ENCODE measurements around the gene TGFBI. TPM values are rescaled to one million over a fixed set of nuclear protein-coding genes. Genes with fewer than 3 reads are reported as not detected.
A peak's percentile ranks its signal among the peaks of the same experiment; 100 is the strongest.

Gene TGFBI
- total and polyA plus RNA-seq, 2 donors (not counting 1 experiment from before 2014, with no cell fraction given), result 398 to 889 TPM

DNA sequence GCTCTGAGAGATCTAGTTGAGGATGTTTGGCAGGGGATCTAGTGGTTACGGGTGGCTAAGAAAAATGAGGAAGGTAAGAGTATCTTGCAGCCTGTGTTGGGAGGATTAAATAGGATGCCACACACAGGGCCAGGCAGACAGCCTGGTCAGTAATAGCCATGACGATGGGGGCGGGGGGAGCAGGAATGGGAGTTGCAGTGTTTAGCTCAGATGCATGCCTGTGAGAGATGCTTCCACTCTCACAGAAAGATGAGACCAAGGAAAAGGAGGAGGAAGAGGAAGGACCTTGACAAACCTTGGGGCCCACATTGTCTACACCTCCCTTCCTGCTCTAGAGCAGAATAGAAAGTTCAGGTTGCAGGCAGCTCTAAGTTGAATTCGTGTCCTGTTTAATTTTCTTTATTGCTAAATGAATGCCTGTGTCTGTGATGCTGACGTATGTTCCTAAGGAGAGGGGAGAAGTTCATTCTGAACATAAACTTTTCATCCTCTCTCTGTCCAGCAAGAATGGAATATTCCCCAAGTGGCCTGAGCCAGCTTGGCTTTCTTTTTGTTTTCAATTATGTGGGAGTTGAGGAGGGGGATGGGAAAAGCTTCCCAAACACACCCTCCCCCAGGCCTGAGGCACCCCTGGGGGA lies 28.7 kb downstream of the TGFBI start:
- H2AFZ ChIP-seq (ENCODE audit: low read length), result no peak overlapping the region
- peak overlapping the region; percentile 11 for H3K4me2 ChIP-seq (ENCODE audit: extremely low read depth, insufficient read depth, low read length)
- peak overlapping the region; percentile 41 for H3K9ac ChIP-seq (ENCODE audit: insufficient read depth, low read length)
- peaks cover 26% of the 10 kb centered on the region for H3K36me3 ChIP-seq (ENCODE audit: control insufficient read depth, insufficient read depth, low read length)
- no peak overlapping the region for H3K4me3 ChIP-seq (replicated peaks in 1 of 4; ENCODE audit: control extremely low read depth in 1 of 4, insufficient read depth in 1 of 4, low read depth in 3 of 4, low read length in 4 of 4)
- TF ChIP-seq CTCF (conservative IDR thresholded peaks at IDR 0.05 in 1 of 2, IDR thresholded peaks at IDR 0.05 in 1 of 2; ENCODE audit: low read depth in 1 of 2, low read length in 2 of 2), result no peak
- TF ChIP-seq EZH2 (IDR thresholded peaks at IDR 0.05; ENCODE audit: low read length, missing control alignments), result no peak
- no peaks in the 10 kb centered on the region for H3K79me2 ChIP-seq (ENCODE audit: control insufficient read depth, insufficient read depth, low read length)
- no peaks in the 10 kb centered on the region for H4K20me1 ChIP-seq (ENCODE audit: control insufficient read depth, extremely low read depth, insufficient read depth, low read length)
- no peaks in the 10 kb centered on the region for H3K9me3 ChIP-seq (ENCODE audit: control insufficient read depth, insufficient read depth, low read depth, low read length)
- peaks cover 46% of the 10 kb centered on the region for H3K4me1 ChIP-seq (ENCODE audit: control insufficient read depth, extremely low read depth, insufficient read depth, low read length)
- H3K27ac ChIP-seq (ENCODE audit: insufficient read depth, low read length), result peak overlapping the region; percentile 89
- no peaks in the 10 kb centered on the region for H3K27me3 ChIP-seq (ENCODE audit: control insufficient read depth, insufficient read depth, low read length)
- peak; percentile 90 to 91 for DNase-seq (ENCODE audit: low read depth in 2 of 2)

- Histone ChIP-seq H3K4me2 (ENCODE audit: extremely low read depth, insufficient read depth, low read length) (peak overlapping the region; percentile 11), H3K36me3 (ENCODE audit: control insufficient read depth, insufficient read depth, low read length) (peaks cover 30% of the 10 kb centered on the region), H4K20me1 (ENCODE audit: control insufficient read depth, extremely low read depth, insufficient read depth, low read length) (no peaks in the 10 kb centered on the region), H3K9ac (ENCODE audit: insufficient read depth, low read length) (peak overlapping the region; percentile 41), H2AFZ (ENCODE audit: low read length) (no peak overlapping the region), H3K9me3 (ENCODE audit: control insufficient read depth, insufficient read depth, low read depth, low read length) (no peaks in the 10 kb centered on the region), H3K27me3 (ENCODE audit: control insufficient read depth, insufficient read depth, low read length) (no peaks in the 10 kb centered on the region), H3K4me1 (ENCODE audit: control insufficient read depth, extremely low read depth, insufficient read depth, low read length) (peaks cover 40% of the 10 kb centered on the region), H3K79me2 (ENCODE audit: control insufficient read depth, insufficient read depth, low read length) (no peaks in the 10 kb centered on the region), H3K4me3 (replicated peaks in 1 of 4; ENCODE audit: control extremely low read depth in 1 of 4, insufficient read depth in 1 of 4, low read depth in 3 of 4, low read length in 4 of 4) (peak overlapping the region in 1 of 4 experiments; percentile 7), H3K27ac (ENCODE audit: insufficient read depth, low read length) (peak overlapping the region; percentile 89)
- peak; percentile 99 to 100 for DNase-seq (ENCODE audit: low read depth in 2 of 2)
- TF ChIP-seq EZH2 (IDR thresholded peaks at IDR 0.05; ENCODE audit: low read length, missing control alignments), result no peak
- TF ChIP-seq CTCF (conservative IDR thresholded peaks at IDR 0.05 in 1 of 2, IDR thresholded peaks at IDR 0.05 in 1 of 2; ENCODE audit: low read depth in 1 of 2, low read length in 2 of 2), result peak; percentile 54 to 65
Measured at GRCh38 chr5:136058039-136058971, 29.5 kb downstream of the TGFBI start.

DNA sequence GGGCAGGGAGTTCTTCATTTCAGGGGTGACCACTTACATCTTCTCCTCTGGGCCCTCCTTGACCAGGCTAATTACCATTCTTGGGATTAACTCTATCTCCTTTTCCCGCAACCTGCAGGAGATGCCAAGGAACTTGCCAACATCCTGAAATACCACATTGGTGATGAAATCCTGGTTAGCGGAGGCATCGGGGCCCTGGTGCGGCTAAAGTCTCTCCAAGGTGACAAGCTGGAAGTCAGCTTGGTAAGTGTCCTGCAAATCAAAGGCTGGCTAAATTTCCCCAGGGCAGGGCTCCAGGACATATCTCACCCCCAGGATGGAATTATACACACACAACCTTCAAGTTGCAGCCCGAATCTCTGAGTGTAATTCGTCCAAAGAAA lies 30.2 kb downstream of the TGFBI start:
- Histone ChIP-seq H3K4me2 (ENCODE audit: extremely low read depth, insufficient read depth, low read length) (no peak overlapping the region), H3K9ac (ENCODE audit: insufficient read depth, low read length) (no peak overlapping the region), H3K27me3 (ENCODE audit: control insufficient read depth, insufficient read depth, low read length) (no peaks in the 10 kb centered on the region), H3K36me3 (ENCODE audit: control insufficient read depth, insufficient read depth, low read length) (peaks cover 36% of the 10 kb centered on the region), H4K20me1 (ENCODE audit: control insufficient read depth, extremely low read depth, insufficient read depth, low read length) (no peaks in the 10 kb centered on the region), H2AFZ (ENCODE audit: low read length) (no peak overlapping the region), H3K79me2 (ENCODE audit: control insufficient read depth, insufficient read depth, low read length) (no peaks in the 10 kb centered on the region), H3K4me1 (ENCODE audit: control insufficient read depth, extremely low read depth, insufficient read depth, low read length) (peaks cover 35% of the 10 kb centered on the region), H3K4me3 (replicated peaks in 1 of 4; ENCODE audit: control extremely low read depth in 1 of 4, insufficient read depth in 1 of 4, low read depth in 3 of 4, low read length in 4 of 4) (no peak overlapping the region), H3K27ac (ENCODE audit: insufficient read depth, low read length) (peak overlapping the region; percentile 35), H3K9me3 (ENCODE audit: control insufficient read depth, insufficient read depth, low read depth, low read length) (no peaks in the 10 kb centered on the region)
- no peak for DNase-seq (ENCODE audit: low read depth in 2 of 2)
- TF ChIP-seq EZH2 (IDR thresholded peaks at IDR 0.05; ENCODE audit: low read length, missing control alignments), result no peak
- TF ChIP-seq CTCF (conservative IDR thresholded peaks at IDR 0.05 in 1 of 2, IDR thresholded peaks at IDR 0.05 in 1 of 2; ENCODE audit: low read depth in 1 of 2, low read length in 2 of 2), result no peak

Measured in fibroblast of lung (primary cell).